Measurements from ENCODE around the gene ANLN.
"Not testable (repeated sequence)": the region's sequence is repeated elsewhere in the genome, so short reads cannot be mapped to it uniquely, and the experiment has no call there.

ANLN gene

DNA sequence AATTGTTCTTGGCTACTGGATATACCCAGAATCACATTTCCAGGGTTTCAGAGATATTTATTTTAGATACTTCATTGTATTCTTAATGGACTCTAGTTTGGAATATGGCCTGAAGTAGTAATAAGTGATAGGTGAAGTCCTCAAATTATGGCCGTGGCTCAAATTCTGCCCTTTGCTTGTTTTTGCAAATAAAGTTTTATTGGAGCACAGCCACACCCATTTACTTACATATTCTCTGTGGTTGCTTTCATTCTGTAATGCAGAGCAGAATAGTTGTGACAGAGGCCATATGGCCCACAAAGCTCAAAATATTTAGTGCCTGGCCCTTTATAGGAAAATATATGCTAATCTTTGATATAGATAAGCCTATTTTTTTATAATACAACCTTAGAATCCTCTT, 19.5 kb downstream of the ANLN start:
- no peak for DNase-seq (ENCODE audit: low read depth in 2 of 2)

GRCh38 chr7:36415144-36415543, 25.5 kb downstream of the ANLN start:
- DNase-seq (ENCODE audit: low read depth in 2 of 2): no peak

DNA sequence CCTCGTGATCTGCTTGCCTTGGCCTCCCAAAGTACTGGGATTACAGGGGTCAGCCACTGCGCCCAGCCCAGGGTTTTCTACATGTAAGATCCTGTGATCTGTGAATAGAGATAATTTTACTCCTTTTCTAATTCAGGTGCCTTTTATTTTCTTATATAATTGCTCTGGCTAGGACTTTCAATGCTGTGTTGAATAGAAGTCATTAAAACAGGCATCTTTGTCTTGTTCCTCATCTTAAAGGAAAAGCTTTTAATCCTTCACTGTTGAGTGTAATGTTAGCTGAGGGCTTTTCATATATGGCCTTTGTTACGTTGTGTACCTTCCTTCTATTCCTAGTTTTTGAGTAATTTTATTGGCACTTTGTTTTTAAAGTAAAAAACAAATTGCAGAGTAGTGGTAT, 26.6 kb downstream of the ANLN start:
- no peak for DNase-seq (ENCODE audit: low read depth in 2 of 2)

DNA sequence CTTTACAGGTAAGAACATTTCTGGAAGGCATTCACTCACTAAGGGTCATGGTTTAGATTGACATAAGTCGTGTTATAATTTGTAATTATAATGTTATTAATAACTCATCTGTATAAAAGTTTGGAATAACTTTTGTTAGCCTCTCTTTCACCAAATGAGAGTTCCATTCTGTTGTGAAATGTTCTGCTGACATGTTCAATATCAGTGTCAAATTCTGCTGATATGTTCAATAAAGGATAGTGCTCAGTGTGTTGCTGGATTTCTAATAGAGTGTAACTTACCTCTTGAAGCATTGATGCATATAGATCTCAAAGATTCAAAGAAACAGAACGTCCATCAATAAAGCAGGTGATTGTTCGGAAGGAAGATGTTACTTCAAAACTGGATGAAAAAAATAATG, 30.6 kb downstream of the ANLN start:
- DNase-seq (ENCODE audit: low read depth in 2 of 2): no peak

GRCh38 chr7:36422072-36422471, 32.4 kb downstream of the ANLN start:
- DNase-seq (ENCODE audit: low read depth in 2 of 2): no peak

- no peak for DNase-seq (ENCODE audit: low read depth in 2 of 2)
These were observed 34.0 kb downstream of the ANLN start for GRCh38 chr7:36423633-36424032.

DNA sequence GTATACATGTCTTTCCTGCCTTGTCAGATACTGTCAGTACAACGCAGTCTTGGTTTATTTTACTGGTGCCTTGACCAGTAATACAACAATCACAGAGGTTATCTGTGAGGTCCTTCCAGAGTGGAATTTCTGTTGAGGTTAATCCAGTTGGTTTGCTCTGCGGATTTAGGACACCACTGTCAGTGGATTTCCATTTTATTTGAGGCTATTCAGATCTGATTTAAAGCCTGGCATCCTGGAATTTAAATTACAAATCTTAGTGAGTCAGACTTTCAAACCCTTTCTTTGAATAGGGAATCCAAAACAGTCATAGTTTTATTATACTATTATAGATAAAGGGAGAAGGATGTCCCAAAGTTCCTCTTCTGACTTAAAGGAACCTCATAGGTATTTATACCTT, 40.5 kb downstream of the ANLN start:
- no peak for DNase-seq (ENCODE audit: low read depth in 2 of 2)

- DNase-seq (ENCODE audit: low read depth in 2 of 2): no peak
These were observed 41.2 kb downstream of the ANLN start for GRCh38 chr7:36430881-36431280.

GRCh38 chr7:36438211-36438610, 48.5 kb downstream of the ANLN start:
- no peak for DNase-seq (ENCODE audit: low read depth in 2 of 2)

DNA sequence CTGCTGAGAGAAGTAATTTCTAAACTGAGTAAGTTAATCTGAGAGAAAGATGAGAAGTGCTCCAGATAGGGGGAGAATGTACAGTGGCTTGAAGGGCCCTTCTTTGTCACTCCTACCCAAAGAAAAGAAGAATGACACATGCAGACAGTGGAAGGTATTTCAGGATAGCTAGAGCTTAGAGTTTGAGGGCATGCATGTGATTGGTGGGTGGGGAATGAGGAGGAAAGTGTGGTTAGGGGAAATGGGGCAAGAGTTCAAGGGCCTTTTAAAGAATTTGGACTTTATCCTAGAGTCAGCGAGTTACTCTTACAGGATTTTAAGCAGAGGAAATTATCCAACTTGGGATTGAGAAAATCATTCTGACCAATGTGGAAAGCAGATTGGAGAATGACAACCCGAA, 50.0 kb downstream of the ANLN start:
- no peak for DNase-seq (ENCODE audit: low read depth in 2 of 2)

- DNase-seq (ENCODE audit: low read depth in 2 of 2): no peak
These were observed 51.2 kb downstream of the ANLN start for GRCh38 chr7:36440880-36441279.

DNA sequence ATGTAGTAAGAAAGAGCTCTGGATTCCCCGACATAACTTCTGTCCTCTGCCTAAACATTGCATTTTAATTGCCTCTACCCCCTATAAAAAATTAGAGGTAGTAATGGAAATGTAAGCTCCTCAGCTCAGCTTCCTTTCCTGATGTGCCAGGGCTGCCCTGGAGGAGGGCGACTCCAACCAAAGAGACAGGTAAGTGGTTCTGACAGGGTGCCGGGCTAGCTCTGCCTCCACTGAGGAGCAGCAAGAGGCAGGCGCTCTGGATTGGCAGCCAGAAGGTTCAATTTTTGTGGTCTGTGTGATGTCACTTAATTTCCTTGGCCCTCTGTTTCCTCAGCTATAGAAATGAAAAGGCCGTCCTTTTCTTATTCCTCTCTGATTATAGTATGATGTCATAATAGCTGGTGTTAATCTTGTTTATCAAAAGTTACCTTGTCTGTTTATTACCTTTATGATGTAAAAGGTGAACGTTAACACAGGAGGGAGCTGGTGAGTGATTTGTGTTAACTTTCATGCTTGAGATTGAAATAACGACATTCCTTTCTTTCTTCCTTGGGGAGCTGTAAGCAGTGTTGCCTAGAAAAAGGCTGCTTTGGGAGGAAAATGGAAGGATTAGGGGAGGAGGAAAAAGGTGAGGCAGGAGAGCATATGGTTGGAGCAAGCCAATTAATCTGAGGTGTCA, 51.8 kb downstream of the ANLN start:
- no peak for DNase-seq (ENCODE audit: low read depth in 2 of 2)

DNA sequence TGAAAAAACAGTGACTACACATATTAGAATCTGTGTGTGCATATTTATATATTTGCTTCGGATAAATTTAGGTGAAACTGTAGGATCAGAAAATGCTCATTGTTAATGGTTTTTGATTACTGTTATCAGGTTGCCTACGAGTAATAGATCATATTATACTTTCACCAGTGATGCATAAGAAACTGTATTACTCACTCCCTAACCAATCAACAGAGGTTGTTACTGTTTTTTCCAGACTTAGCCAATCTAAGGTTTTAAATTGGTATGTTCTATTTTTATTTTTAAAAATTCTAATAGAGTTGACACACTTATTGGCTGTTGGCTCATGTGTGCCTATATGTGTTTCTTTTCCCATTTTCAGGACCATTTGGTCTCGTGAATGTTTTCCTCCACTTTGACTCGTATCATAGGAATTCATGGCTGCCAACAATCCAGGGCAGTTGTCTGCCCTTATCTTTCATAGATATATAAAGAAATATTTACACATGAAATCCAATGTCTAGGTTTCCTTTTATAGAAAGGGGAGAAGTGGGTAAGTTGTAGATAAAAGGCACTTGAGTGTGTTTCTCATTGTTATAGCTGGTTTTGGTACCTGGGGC, 59.2 kb downstream of the ANLN start:
- no peak for DNase-seq (ENCODE audit: low read depth in 2 of 2)

DNA sequence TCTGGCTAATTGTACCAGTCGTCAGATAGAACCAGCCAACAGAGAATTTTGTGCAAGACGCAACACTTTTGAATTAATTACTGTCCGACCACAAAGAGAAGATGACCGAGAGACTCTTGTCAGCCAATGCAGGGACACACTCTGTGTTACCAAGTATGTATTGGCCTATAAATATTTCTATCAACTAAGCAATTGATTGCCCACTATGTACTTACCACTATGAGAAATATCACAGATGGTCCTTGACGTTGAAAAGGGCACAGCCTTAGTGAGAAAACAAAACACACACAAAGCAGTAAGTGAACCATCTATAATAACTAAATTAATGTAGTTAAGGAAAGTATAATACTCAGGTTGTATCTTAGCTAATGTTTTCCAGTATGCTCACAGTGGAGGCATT, 60.0 kb downstream of the ANLN start:
- DNase-seq (ENCODE audit: low read depth in 2 of 2): no peak

GRCh38 chr7:36453769-36454168, 64.1 kb downstream of the ANLN start:
- no peak for DNase-seq (ENCODE audit: low read depth in 2 of 2)

DNA sequence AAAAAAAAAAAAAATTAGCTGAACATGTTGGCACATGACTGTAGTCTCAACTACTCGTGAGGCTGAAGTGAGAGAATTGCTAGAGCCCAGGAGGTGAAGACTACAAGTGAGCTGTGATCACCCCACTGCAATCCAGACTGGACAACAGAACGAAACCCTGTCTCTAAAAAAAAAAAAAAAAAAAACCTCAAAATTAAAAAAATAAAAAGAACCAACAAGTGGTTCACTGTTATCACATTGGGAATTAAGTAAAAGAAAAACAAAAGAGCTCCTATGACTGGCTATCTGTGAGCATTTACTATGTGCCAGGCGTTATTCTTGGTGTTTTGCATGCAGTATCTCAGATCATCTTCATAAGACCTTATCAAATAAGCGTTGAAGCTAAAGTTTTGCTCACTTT, 66.0 kb downstream of the ANLN start:
- no peak for DNase-seq (ENCODE audit: low read depth in 2 of 2)

DNA sequence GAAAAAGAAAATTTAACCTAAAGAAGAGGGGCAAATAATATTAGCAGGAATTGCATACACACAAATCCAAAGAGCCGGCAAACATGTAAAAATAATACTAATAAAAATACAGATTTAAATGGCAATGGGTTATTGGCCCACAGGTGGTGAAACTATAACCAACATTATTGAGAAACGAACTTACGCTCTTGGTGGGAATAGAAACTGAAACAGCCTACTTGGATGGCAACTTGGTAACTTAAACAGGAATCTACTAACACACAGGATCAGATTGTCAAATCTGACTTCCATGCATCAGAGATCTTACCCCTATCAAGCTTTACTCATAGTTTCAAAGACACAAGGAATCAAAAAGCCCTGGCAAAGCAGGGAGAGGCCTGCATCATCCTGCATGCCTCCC, 66.5 kb downstream of the ANLN start:
- DNase-seq (ENCODE audit: low read depth in 2 of 2): no peak

DNA sequence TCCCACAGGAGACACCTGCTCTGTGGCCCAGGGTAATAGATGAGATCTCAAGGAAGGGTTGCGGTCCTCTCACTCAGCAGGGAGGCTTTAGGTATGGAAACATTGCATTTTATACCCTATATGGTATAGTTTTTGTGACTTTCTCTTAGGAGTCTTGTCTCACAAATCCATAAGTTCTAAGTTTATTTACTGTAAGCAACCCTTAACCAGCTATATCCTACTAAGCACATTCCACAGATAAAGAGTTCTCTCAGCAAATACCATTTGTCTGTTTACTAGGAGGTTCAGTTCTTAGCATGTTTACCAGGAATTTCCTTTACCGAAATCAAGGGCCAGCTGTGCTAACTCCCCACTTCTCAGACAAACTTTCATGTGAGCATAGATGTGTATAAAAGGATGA, 66.9 kb downstream of the ANLN start:
- DNase-seq (ENCODE audit: low read depth in 2 of 2): no peak

DNA sequence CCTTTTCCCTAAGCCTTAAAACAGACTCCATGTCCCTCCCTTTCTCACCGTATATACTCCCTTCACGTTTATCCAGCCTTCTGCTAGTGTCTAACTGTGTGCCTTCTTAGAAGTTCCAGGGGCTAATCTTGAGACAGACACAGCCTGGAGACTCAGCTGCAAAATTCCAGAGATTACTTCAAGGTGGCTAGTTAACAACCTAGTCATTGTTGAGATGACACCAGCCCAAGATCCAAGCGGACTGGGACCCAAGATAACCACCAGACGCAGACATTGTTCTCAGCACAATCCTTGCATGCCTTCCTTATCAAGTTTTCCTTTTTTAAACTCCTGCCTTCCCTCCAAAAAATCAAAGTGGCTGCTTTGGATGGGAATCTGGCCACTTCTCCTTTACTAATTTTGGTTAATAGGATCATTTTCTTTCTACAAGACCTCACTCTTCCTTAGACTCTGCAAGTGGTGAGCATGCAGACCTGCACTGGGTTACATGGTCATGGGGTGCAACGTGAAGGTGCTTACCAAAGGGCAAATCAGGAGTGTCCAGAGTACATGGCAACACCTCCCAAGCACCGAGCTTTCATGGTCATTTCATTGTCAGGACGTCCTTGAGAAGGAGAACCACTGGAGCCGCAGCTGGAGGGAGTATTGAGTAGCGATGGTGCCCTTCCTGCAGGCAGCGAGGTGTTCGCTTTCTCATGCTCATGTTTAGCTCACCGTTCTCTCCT, 69.7 kb downstream of the ANLN start:
- no peak for DNase-seq (ENCODE audit: low read depth in 2 of 2)

DNA sequence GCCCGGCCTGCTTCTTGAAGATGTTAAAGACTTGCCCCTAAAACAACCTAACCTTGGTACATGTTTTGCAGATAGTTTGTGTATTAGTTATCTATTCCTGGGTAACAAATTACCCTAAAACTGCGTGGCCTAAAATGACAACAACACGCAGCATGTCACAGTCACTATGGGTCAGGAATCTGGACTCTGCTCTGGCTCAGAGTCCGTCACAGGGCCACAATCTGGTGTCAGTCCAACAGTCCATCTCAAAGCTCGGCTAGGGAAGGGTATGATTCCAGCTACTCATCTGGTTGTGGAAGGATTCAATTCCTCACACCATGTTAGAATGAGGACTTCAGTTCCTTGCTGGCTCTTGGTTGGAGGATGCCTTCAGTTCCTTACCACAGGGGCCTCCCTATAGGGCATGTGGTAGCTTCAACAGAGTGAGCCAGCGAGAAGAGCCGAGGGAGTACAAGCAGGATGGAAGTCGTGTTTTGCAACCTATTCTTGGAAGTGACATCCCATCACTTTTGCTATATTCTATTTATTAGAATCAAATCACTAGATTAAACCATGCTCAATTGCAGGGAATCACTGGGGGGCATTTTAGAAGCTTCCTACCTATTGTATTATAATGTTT, 71.3 kb downstream of the ANLN start:
- no peak for DNase-seq (ENCODE audit: low read depth in 2 of 2)

DNA sequence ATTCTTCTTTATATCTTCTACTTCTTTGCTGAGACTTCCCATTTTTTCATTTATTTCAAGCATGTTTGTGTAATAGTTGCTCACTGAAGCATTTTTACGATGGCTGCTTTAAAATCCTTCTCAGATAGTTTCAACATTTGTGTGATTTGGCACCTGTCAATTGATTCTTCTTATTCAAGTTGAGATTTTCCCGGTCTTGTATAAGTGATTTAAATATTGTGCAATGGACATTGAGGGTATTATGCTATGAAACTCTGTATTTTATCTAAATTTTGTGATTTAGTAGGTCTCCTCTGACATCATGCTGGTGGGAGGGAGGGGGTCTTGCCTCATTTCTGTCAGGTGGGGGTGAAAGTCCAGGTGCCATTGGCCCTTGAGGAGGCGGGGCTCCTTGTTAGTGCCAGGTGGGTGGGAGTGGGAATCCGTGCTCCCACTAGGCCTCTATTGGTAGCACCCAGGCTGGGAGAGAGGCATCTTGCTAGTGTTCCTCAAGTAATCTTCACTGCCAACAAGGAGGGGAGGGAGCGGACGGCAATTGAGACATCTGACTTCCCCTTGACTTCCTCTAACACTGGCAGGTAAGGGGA, 73.0 kb downstream of the ANLN start:
- no peak for DNase-seq (ENCODE audit: low read depth in 2 of 2)

GRCh38 chr7:36464271-36464670, 74.6 kb downstream of the ANLN start:
- no peak for DNase-seq (ENCODE audit: low read depth in 2 of 2)

- DNase-seq (ENCODE audit: low read depth in 2 of 2): not testable (repeated sequence)
These were observed 76.3 kb downstream of the ANLN start for GRCh38 chr7:36466001-36466400.

All from stimulated activated CD8-positive, alpha-beta memory T cell treated with anti-CD3 and anti-CD28 coated beads, Interleukin-2, amount 100 ng/mL, for 1 hour (primary cell).